ENCODE data around the gene C1orf216.
A peak's percentile ranks its signal among the peaks of the same experiment; 100 is the strongest.

DNA sequence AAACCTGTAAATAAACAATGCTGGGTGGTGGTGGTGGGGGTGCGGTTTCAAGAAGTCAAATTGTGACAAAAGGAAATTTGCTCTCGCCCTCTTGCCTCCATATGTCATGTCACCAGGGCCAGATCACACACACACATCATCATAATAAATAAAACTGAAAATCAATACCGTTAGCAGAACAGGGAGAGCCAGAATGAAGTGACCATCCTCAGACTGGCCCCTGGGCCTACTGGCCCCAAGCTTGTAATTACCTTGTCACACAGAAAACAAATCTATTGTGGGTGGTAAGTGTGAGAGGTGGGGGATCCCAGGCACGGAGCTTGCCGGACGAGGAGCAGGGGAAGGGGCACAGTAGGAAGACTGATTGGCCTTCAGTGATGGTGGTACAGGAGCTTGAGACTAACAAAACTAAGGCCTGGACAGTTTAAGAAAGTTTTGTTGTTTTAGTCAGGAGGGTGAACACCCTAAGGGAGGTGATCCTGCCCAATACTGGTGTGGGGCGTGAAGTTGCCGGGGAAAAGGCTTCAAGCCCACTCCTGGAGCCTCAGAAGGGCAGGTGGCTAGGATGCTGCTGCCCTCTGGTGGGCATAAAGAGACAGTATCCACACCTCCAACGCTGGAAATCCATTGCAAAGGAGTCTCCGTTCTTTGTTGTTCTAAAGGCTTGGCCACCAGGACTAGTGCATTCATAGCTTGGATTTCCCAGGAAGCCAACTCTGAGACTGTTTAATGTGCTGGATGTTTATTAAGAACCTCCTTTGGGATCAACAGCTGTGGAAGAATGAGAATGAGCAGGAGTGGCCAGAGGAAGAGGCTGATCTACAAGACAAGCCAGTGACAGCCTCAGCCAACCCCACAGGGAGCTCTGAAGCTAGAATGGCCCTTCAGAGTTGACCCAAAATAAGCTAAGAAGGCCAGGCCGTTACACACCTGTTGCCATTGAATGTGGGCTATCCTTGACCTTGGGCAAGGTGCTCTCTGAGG is 8.1 kb upstream of the C1orf216 start:
- TF ChIP-seq, protein P1, sequence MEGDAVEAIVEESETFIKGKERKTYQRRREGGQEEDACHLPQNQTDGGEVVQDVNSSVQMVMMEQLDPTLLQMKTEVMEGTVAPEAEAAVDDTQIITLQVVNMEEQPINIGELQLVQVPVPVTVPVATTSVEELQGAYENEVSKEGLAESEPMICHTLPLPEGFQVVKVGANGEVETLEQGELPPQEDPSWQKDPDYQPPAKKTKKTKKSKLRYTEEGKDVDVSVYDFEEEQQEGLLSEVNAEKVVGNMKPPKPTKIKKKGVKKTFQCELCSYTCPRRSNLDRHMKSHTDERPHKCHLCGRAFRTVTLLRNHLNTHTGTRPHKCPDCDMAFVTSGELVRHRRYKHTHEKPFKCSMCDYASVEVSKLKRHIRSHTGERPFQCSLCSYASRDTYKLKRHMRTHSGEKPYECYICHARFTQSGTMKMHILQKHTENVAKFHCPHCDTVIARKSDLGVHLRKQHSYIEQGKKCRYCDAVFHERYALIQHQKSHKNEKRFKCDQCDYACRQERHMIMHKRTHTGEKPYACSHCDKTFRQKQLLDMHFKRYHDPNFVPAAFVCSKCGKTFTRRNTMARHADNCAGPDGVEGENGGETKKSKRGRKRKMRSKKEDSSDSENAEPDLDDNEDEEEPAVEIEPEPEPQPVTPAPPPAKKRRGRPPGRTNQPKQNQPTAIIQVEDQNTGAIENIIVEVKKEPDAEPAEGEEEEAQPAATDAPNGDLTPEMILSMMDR (IDR thresholded peaks at IDR 0.05 in 4 of 5, conservative IDR thresholded peaks at IDR 0.05 in 1 of 5) = peak; percentile 67 to 90 (median 73)
- no peak for TF ChIP-seq POLR2A (IDR thresholded peaks at IDR 0.05)

Measured in gastrocnemius medialis (tissue), 4 donors.